ENCODE measurements around the gene SAFB.

GRCh38 chr19:5654931-5655330 lies 32.0 kb downstream of the SAFB start:
- TF ChIP-seq CHD1 (IDR thresholded peaks at IDR 0.05; ENCODE audit: low read depth, low read length) (no peak), POLR2A (IDR thresholded peaks at IDR 0.05; ENCODE audit: low read depth, low read length) (no peak), CTCF (conservative IDR thresholded peaks at IDR 0.05; ENCODE audit: low read depth, low read length) (no peak), MXI1 (IDR thresholded peaks at IDR 0.05; ENCODE audit: borderline replicate concordance, low read depth, low read length) (no peak), RFX5 (IDR thresholded peaks at IDR 0.05; ENCODE audit: low read depth, low read length) (no peak)
